T-cell (primary cell): Measurements from ENCODE around the gene NPTX1. TPM values are rescaled to one million over a fixed set of nuclear protein-coding genes. Genes with fewer than 3 reads are reported as not detected.

ENCODE experiments used
- ATAC-seq, 4 experiments: fragments of 200-7000 bp in 3 of 4; fragments of 150-1000 bp in 1 of 4; cut with Tn5 transposase; replicated peaks in 1 of 4; 1 replicate in 3 of 4; 2 replicates in 1 of 4; pipeline ENCODE4 v1.10.0; 2021; ENCODE audit warnings: moderate library complexity in 3 of 4, mild to moderate bottlenecking in 2 of 4, moderate number of reproducible peaks in 1 of 4
- CTCF ChIA-PET, 2 donors: fragments of 300-600 bp; sonication (Branson Sonifier 250); formaldehyde crosslinking; loops; one replicate each; lab custom pipeline; 2022; ENCODE audit warnings: antibody characterized with exemption in 2 of 2; lab: Charles Lee
- POLR2A ChIA-PET, 2 donors: fragments of 300-600 bp; sonication (Branson Sonifier 250); formaldehyde crosslinking; loops; one replicate each; lab custom pipeline; 2022; ENCODE audit warnings: antibody characterized with exemption in 2 of 2; lab: Charles Lee
- DNase-seq, 35 experiments: peaks; one replicate each; pipeline versions ENCODE4 v3.0.0 to v3.0.0-alpha.2; 2013 to 2023
- H3K27ac ChIP-seq: one replicate; pipeline ENCODE4 v1.5.1; 2013; ENCODE audit warnings: low read length
- H3K27me3 ChIP-seq, 2 experiments: replicated peaks in 1 of 2; 1 replicate in 1 of 2; 2 replicates in 1 of 2; pipeline versions ENCODE4 v1.6.1 to v1.7.0; 2013; ENCODE audit warnings: low read length in 1 of 2, mixed read lengths in 1 of 2; ENCODE audit not compliant: control insufficient read depth in 2 of 2, insufficient read depth in 2 of 2; ENCODE audit errors: extremely low read depth in 1 of 2
- H3K36me3 ChIP-seq, 2 donors: 1 replicate in 1 of 2; 2 replicates in 1 of 2; pipeline versions ENCODE4 v1.6.1 to v1.7.0; 2013; ENCODE audit warnings: low read length in 1 of 2; ENCODE audit not compliant: control insufficient read depth in 2 of 2, insufficient read depth in 1 of 2; ENCODE audit errors: extremely low read depth in 1 of 2
- H3K4me1 ChIP-seq, 2 experiments: 1 replicate in 1 of 2; 2 replicates in 1 of 2; pipeline versions ENCODE4 v1.6.1 to v1.7.0; 2013; ENCODE audit warnings: low read length in 2 of 2, mixed read lengths in 1 of 2; ENCODE audit not compliant: insufficient read depth in 2 of 2, control insufficient read depth in 1 of 2; ENCODE audit errors: extremely low read depth in 1 of 2
- H3K4me3 ChIP-seq, 2 donors: 1 replicate in 1 of 2; 2 replicates in 1 of 2; pipeline versions ENCODE4 v1.5.1 to v1.7.0; 2013; ENCODE audit warnings: mild to moderate bottlenecking in 2 of 2, low read length in 1 of 2, moderate library complexity in 1 of 2; ENCODE audit not compliant: control insufficient read depth in 1 of 2; ENCODE audit errors: extremely low read depth in 1 of 2
- H3K9me3 ChIP-seq: 2 replicates; pipeline ENCODE4 v1.7.0; 2013
- H3K27ac Mint-ChIP-seq, 2 donors: one replicate each; pipeline ENCODE4 v1.8.0; 2020 to 2021; ENCODE audit warnings: mild to moderate bottlenecking in 2 of 2, mixed read lengths in 2 of 2
- H3K27me3 Mint-ChIP-seq, 2 donors: one replicate each; pipeline ENCODE4 v1.8.0; 2021 to 2022; ENCODE audit warnings: mixed read lengths in 2 of 2
- H3K36me3 Mint-ChIP-seq: one replicate; pipeline ENCODE4 v1.8.0; 2021; ENCODE audit warnings: mixed read lengths
- H3K4me1 Mint-ChIP-seq, 3 donors: one replicate each; pipeline ENCODE4 v1.8.0; 2020 to 2022; ENCODE audit warnings: mixed read lengths in 3 of 3, mild to moderate bottlenecking in 1 of 3
- H3K4me3 Mint-ChIP-seq, 3 donors: one replicate each; pipeline ENCODE4 v1.8.0; 2020 to 2022; ENCODE audit warnings: mild to moderate bottlenecking in 3 of 3, mixed read lengths in 3 of 3, moderate library complexity in 3 of 3
- H3K9me3 Mint-ChIP-seq, 3 donors: one replicate each; pipeline ENCODE4 v1.8.0; 2020 to 2022; ENCODE audit warnings: mixed read lengths in 3 of 3
- WGBS: methylation state at CpG from one replicate; pipeline ENCODE4 v1.1.5; 2013; ENCODE audit warnings: missing lambda C conversion rate; ENCODE audit not compliant: insufficient coverage; 5-methylcytosine and 5-hydroxymethylcytosine counted together
- total RNA-seq, 35 experiments: library from RNA in 6 of 35; stranded (reverse) in 6 of 35; fragments of 120-200 nt in 1 of 35; gene quantifications; one replicate each; pipeline versions ENCODE4 v1.2.1 to v1.2.4 and lab custom pipeline; 2013 to 2026

Gene NPTX1
- total RNA-seq, 5 donors from 2014 or later (not counting 1 experiment from before 2014, with no cell fraction given), result 0.13 to 0.67 (median 0.33) TPM

GRCh38 chr17:80431246-80432195 lies 44.9 kb downstream of the NPTX1 start:
- Histone ChIP-seq H3K4me3 (no peak overlapping the region), H3K36me3 (no peaks in the 10 kb centered on the region), H3K27me3 (peaks cover 0 to 9% of the 10 kb centered on the region in 2 experiments), H3K9me3 (no peaks in the 10 kb centered on the region), H3K27ac (no peak overlapping the region), H3K4me1 (peaks cover 0 to 8% of the 10 kb centered on the region in 2 experiments)
- peaks cover 0 to 5% (median 5%) of the 10 kb centered on the region in 3 donors for H3K4me1 Mint-ChIP-seq
- DNase-seq (no peak), ATAC-seq (no peak)
- no peak overlapping the region for H3K4me3 Mint-ChIP-seq
- no peaks in the 10 kb centered on the region for H3K9me3 Mint-ChIP-seq
- ChIA-PET CTCF (no interaction called here), POLR2A (no interaction called here)
- no peak overlapping the region for H3K27ac Mint-ChIP-seq
- H3K36me3 Mint-ChIP-seq, result no peaks in the 10 kb centered on the region
- 90% methylated on average over 28 of the region's 29 CpGs for WGBS
- no peaks in the 10 kb centered on the region for H3K27me3 Mint-ChIP-seq

GRCh38 chr17:80430446-80431245 lies 45.8 kb downstream of the NPTX1 start:
- POLR2A ChIA-PET, result no interaction called here
- Histone ChIP-seq H3K4me1 (peaks cover 0 to 11% of the 10 kb centered on the region in 2 experiments), H3K36me3 (no peaks in the 10 kb centered on the region), H3K9me3 (no peaks in the 10 kb centered on the region), H3K4me3 (no peak overlapping the region), H3K27ac (no peak overlapping the region), H3K27me3 (peaks cover 0 to 18% of the 10 kb centered on the region in 2 experiments)
- no peaks in the 10 kb centered on the region for H3K27me3 Mint-ChIP-seq
- H3K36me3 Mint-ChIP-seq, result no peaks in the 10 kb centered on the region
- H3K27ac Mint-ChIP-seq, result no peak overlapping the region
- DNase-seq (no peak), ATAC-seq (no peak)
- CTCF ChIA-PET, result no interaction called here
- no peaks in the 10 kb centered on the region for H3K9me3 Mint-ChIP-seq
- 82% methylated on average over 14 of the region's 15 CpGs for WGBS
- peaks cover 0 to 11% (median 5%) of the 10 kb centered on the region in 3 donors for H3K4me1 Mint-ChIP-seq
- no peak overlapping the region for H3K4me3 Mint-ChIP-seq

DNA sequence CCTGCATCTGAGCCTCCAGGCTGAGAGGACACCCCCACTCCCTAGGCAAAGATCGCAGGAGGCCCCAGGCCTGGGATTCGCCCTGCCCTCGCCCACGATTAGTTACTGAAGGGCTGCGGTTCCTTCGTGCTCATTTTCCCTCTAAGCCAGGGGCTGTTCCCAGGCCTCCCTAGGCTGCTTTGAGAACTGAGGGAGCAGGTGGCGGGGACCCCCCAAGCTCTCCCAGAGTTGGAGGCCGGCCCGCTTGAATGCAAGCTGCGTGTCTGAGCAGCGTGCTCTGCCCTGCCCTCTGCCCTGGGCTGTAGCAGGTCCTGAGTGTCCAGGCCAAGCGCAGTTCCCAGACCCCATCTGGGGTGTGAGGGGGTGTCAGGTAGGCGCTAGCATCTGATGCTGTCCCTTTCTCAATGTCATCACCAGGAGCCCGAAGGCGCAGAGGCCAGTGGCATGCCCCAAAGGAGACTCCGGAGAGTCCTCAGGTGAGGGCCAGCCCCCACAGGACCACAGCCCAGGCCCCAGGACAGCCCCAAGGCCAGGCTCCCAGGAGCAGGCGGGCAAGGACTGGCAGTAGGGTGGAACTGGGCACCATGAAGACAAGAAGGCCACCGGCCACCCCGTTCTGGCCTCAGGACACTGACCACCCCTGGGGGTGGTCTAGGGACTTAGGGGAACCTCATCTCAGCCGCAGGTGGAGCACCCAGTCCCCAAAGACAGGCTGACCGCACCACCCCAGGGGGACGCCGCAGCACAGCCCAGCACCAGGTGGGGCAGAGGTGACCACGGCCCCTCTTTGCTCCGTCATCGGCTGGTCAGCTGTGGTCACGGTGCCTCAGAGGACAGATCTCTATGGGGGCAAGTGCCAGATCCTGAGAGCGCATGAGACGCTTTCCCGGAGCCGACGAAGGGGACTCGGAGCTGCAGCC lies 46.8 kb downstream of the NPTX1 start:
- no peaks in the 10 kb centered on the region for H3K9me3 Mint-ChIP-seq
- H3K4me1 Mint-ChIP-seq, result peaks cover 0 to 14% (median 5%) of the 10 kb centered on the region in 3 donors
- ChIA-PET CTCF (no interaction called here), POLR2A (no interaction called here)
- Histone ChIP-seq H3K27ac (no peak overlapping the region), H3K36me3 (no peaks in the 10 kb centered on the region), H3K4me3 (no peak overlapping the region), H3K4me1 (peaks cover 0 to 14% of the 10 kb centered on the region in 2 experiments), H3K27me3 (peaks cover 0 to 27% of the 10 kb centered on the region in 2 experiments), H3K9me3 (no peaks in the 10 kb centered on the region)
- H3K27ac Mint-ChIP-seq, result no peak overlapping the region
- H3K4me3 Mint-ChIP-seq, result no peak overlapping the region
- ATAC-seq, result no peak
- DNase-seq, result no peak
- 87% methylated on average over 30 of the region's 33 CpGs for WGBS
- no peaks in the 10 kb centered on the region for H3K27me3 Mint-ChIP-seq
- no peaks in the 10 kb centered on the region for H3K36me3 Mint-ChIP-seq

DNA sequence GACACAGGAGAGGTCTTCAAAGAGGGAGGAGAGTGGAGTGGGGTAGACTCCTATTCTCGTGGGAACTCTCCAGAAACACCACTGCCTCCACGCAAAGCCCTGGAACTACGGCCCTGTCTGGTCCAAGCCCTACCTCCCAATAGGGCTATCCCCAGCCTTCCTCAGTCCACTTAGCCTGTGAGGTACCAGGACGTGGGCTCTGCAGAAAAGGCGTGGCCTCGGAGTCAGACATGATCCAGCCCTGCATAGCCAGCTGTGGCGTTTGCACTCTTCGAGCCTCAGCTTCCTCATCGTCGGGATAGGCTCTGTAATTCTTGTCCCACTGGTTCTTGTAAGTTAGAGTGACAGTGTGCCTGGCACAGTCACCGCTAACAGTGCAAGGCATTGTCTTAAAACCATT lies 47.6 kb downstream of the NPTX1 start:
- Histone ChIP-seq H3K4me1 (peaks cover 0 to 22% of the 10 kb centered on the region in 2 experiments), H3K27ac (no peak overlapping the region), H3K9me3 (no peaks in the 10 kb centered on the region), H3K27me3 (peaks cover 0 to 34% of the 10 kb centered on the region in 2 experiments), H3K4me3 (no peak overlapping the region), H3K36me3 (no peaks in the 10 kb centered on the region)
- peaks cover 4 to 18% (median 8%) of the 10 kb centered on the region in 3 donors for H3K4me1 Mint-ChIP-seq
- 94% methylated on average over 10 of the region's 11 CpGs for WGBS
- POLR2A ChIA-PET, result no interaction called here
- ATAC-seq (no peak), DNase-seq (no peak)
- H3K4me3 Mint-ChIP-seq, result no peak overlapping the region
- no peak overlapping the region for H3K27ac Mint-ChIP-seq
- H3K36me3 Mint-ChIP-seq, result no peaks in the 10 kb centered on the region
- no peaks in the 10 kb centered on the region for H3K9me3 Mint-ChIP-seq
- CTCF ChIA-PET, result interaction anchor here (0.6 to 1.3 kb wide), 2 partner anchors 471 to 712 kb away, joined by 3 to 9 read pairs; no protein-coding TSS in a partner anchor
- peaks cover 0 to 1% of the 10 kb centered on the region in 2 donors for H3K27me3 Mint-ChIP-seq

- Histone ChIP-seq H3K27ac (no peak overlapping the region), H3K4me3 (no peak overlapping the region), H3K4me1 (peaks cover 0 to 25% of the 10 kb centered on the region in 2 experiments), H3K27me3 (peaks cover 0 to 34% of the 10 kb centered on the region in 2 experiments), H3K36me3 (no peaks in the 10 kb centered on the region), H3K9me3 (no peaks in the 10 kb centered on the region)
- WGBS, result 89% methylated on average over 11 of the region's 12 CpGs
- H3K4me3 Mint-ChIP-seq, result no peak overlapping the region
- ChIA-PET CTCF (interaction anchor here (0.6 to 1.3 kb wide), 2 partner anchors 471 to 712 kb away, joined by 3 to 9 read pairs; no protein-coding TSS in a partner anchor), POLR2A (no interaction called here)
- no peaks in the 10 kb centered on the region for H3K36me3 Mint-ChIP-seq
- H3K27ac Mint-ChIP-seq, result no peak overlapping the region
- H3K27me3 Mint-ChIP-seq, result peaks cover 0 to 1% of the 10 kb centered on the region in 2 donors
- peaks cover 4 to 18% (median 8%) of the 10 kb centered on the region in 3 donors for H3K4me1 Mint-ChIP-seq
- no peak for DNase-seq
- ATAC-seq, result no peak
- H3K9me3 Mint-ChIP-seq, result no peaks in the 10 kb centered on the region
Measured at GRCh38 chr17:80428363-80428762, 48.0 kb downstream of the NPTX1 start.
